GM13976 (cell line): ENCODE data around the gene ABHD14A.
A peak's percentile ranks its signal among the peaks of the same experiment; 100 is the strongest.

ENCODE experiments used
- DNase-seq: peaks from one replicate; pipeline ENCODE4 v3.0.0; 2012; ENCODE audit warnings: low spot score
- in situ Hi-C: fragments of 300-500 bp; cut with MboI; formaldehyde crosslinking; loops from one replicate; pipeline ENCODE4 v1.12.0; 2022; ENCODE audit warnings: low sequenced_read_pairs, mixed read lengths, inconsistent platforms; ENCODE audit not compliant: unreplicated experiment
- TF ChIP-seq, protein P1 (sequence below): IDR thresholded peaks from 2 replicates; pipeline ENCODE4 v1.5.1; 2012; ENCODE audit warnings: borderline replicate concordance, mild to moderate bottlenecking; ENCODE audit not compliant: insufficient read depth; ENCODE audit errors: extremely low read depth, missing control alignments, control extremely low read depth

ABHD14A gene

DNA sequence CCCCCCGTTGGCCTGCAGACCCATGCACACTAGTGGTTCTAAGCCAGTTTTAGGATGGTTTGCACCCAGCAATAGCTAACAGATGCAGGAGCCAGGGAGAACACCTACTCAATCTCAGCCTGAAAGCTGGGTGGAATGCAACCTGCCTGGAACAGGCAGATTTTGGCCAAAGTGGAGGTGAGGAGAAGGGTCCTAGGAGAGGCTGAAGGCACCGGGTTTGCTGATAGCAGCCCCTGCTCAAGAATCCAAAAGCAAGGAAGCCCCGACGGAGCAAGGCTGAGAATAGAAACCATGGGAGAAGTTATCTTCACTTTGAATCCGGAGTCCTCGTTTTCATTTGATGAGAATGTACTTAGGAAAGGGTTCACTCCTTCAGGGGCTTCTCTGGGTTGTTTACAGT lies 43.1 kb upstream of the ABHD14A start:
- in situ Hi-C loops, result no loop called here
- DNase-seq, result no peak
- TF ChIP-seq, protein P1, sequence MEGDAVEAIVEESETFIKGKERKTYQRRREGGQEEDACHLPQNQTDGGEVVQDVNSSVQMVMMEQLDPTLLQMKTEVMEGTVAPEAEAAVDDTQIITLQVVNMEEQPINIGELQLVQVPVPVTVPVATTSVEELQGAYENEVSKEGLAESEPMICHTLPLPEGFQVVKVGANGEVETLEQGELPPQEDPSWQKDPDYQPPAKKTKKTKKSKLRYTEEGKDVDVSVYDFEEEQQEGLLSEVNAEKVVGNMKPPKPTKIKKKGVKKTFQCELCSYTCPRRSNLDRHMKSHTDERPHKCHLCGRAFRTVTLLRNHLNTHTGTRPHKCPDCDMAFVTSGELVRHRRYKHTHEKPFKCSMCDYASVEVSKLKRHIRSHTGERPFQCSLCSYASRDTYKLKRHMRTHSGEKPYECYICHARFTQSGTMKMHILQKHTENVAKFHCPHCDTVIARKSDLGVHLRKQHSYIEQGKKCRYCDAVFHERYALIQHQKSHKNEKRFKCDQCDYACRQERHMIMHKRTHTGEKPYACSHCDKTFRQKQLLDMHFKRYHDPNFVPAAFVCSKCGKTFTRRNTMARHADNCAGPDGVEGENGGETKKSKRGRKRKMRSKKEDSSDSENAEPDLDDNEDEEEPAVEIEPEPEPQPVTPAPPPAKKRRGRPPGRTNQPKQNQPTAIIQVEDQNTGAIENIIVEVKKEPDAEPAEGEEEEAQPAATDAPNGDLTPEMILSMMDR, result no peak

GRCh38 chr3:51932471-51933370 lies 42.1 kb upstream of the ABHD14A start:
- in situ Hi-C loops, result no loop called here
- TF ChIP-seq, protein P1, result no peak
- no peak for DNase-seq

DNA sequence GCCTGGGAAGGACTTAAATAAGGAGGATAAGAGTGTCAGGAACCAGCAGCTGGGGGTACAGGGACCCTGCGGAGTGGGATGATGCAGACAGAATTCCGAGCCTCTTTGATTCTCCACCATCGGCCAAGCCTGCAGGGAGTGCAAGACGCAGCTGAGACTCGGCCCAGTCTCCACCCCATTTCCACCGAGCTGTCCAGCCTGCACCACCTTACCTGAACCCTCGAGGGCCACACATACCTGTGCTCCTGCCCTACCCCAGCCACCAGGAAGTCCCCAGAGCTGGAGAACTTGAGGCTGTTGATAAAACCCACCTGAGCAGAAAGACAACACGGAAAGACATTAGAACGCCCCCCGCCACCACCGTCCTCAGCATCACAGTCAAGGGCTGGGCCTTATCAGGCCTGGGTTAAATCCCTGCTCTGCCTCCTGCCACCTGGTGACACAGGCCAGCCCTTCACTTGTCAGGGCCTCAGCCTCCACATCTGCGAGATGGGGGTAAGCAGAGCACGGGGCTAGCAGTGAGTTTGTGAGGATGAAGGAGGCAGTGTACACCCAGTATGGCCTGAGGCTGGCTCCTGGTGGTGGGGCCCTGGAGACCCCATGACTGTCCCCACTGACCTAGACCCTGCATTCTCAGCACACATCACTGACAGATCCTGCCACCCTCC lies 41.3 kb upstream of the ABHD14A start:
- in situ Hi-C loops, result no loop called here
- TF ChIP-seq, protein P1, result no peak
- DNase-seq, result no peak

- no peak for DNase-seq
- TF ChIP-seq, protein P1, result no peak
- in situ Hi-C loops, result no loop called here
Measured at GRCh38 chr3:51934139-51934850, 40.6 kb upstream of the ABHD14A start.

DNA sequence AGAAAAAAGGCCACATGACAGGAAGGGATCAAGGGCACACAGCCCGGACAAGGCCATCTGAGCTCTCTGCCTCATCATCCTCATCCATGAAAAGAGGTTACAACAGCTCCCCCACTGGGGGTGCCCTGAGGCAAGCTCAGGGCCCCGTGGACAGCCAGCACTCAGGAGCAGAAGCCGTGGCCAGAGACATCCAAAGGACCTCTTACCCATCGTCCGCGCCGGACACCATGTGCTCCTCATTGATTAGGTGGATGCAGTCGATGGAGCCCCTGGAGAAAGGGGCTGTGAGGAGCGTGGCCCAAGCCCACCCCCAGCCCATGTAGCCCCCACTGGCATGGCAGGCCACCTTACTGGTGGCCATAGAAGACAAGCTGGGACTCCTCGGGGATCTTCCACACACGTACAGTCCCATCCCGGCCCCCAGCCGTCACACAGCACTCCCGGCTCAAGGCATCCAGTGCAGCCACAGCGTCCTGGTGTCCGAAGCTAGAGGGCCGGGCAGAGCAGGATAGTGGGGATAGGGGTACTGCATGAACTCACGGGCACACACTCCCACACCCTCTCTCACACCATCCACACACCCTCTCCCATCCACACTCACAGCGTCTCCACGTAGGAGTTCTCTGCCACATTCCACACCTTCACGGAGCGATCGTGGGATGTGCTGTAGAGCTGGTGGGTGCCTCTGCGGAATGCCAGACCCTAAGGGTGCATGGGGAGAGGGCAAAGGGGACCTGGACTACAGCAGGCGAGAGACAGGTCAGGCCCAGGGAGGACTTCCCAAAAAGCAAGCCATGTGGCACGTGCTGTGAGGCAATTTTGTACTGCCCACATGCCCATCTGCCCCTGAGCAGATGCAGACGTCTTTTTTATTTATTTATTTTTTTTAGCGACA lies 39.6 kb upstream of the ABHD14A start:
- in situ Hi-C loops, result no loop called here
- TF ChIP-seq, protein P1, result no peak
- peak; percentile 18 for DNase-seq
